Colon (tissue), 2 donors: Measurements from ENCODE around the gene SLC24A2.
"Not testable (repeated sequence)": the region's sequence is repeated elsewhere in the genome, so short reads cannot be mapped to it uniquely, and the experiment has no call there.

Experiments used
- FAIRE-seq: peaks from 2 replicates; lab custom pipeline; 2012; peaks lifted over from hg19 to GRCh38; lab: Jason Lieb, UNC
- donor health status: control.
- donor health status: control.

The SLC24A2 gene

DNA sequence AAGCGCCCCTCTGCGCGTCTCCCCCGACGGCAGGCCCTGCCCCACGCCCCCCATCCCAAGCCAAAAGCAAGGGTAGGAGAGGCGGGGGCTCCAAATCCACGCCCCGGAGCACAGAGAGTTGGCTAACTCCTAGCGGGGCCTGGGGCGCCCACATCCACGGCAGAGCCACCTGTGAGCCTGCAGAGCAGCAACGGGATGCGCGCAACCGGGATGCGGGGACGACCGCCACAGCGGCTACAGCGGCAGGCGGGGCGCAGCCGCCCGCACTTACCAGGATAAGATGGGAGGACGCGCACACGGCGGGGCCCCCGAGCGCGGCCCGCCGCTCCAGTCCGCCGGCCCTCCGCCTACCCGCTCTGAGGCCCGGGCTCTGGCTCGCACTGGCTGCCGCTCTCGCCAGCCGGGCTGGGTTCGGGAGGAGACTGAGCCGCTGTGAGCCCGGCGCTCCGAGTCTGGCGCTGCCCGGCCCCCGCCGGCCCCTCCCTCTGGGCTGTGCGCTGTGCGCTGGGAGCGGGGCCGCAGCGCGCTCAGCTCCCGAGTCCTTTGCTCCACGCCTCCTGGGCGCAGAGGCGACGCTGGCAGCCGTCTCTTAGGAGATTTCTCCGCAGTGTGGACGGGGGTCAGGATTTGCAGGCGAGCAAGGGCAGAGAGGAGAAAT, at the start of gene SLC24A2:
Gene SLC24A2 (minus strand): TSS at position 424 of the 658 bp plus-strand sequence.
- no peak for FAIRE-seq

DNA sequence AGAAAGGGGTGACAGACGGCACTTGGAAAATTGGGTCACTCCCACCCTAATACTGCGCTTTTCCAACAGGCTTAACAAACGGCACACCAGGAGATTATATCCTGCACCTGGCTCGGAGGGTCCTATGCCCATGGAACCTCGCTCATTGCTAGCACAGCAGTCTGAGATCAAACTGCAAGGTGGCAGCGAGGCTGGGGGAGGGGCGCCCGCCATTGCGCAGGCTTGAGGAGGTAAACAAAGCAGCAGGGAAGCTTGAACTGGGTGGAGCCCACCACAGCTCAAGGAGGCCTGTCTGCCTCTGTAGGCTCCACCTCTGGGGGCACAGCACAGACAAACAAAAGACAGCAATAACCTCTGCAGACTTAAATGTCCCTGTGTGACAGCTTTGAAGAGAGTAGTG, 44.5 kb upstream of the SLC24A2 start:
- not testable (repeated sequence) for FAIRE-seq

GRCh38 chr9:19830796-19831195, 42.0 kb upstream of the SLC24A2 start:
- FAIRE-seq = no peak

DNA sequence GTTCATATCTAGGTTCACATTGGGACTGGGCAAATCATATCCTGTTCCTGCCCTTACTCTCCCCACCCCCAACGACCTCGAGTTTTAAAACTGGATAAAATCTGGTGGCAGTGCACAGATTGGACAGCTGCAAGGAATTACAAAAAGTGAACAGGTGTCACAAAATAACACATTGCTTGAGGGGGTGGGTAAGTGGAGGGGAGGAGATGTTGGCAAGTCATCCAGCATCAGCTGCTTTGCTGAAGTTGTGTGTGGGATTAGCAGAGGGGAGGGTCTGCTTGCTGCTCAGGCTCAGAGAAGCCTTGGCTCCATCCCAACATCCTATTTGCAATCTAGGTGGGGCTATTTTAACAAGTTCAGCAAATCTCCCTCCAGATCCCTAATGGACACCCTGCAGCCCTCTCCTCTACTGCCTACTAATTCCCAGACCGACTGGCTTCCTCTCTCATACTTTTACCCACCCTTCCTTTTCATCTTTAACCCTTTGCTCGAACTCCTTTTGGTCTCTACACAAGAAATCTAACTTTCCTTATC, 39.8 kb upstream of the SLC24A2 start:
- no peak for FAIRE-seq

DNA sequence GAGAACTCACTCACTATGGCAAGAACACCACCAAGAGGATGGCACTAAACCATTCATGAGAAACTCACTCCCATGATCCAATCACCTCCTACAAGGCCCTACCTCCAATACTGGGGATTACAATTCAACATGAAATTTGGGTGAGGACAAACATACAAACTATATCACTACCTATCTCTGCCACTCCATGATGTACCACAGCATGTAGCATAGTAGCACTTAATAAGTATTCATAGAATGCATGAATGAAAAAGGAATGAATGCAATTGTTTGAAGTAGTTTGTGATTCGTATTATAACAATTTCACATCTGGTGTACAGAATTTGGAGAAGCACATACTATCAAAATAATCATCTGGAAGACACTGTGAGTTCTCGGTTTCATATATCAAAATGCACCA, 27.9 kb upstream of the SLC24A2 start:
- no peak for FAIRE-seq

DNA sequence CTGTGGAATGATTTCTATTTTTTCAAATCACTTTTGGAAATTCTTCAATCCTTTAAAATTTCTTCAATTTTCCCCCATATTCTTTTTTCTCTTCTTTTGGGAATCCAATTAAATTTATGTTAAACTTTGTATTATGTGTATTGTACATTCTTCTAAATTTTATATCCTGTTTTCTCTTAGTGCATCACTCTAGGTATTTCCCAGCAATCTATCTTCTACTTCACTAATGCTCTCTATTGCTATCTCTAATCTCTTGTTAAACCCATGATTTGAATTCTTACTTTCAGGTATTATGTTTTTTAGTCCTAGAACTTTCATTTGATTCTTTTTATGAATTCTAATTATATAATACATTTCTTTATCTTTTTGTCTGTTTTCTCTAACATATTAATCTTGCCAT, 23.4 kb upstream of the SLC24A2 start:
- FAIRE-seq = no peak

DNA sequence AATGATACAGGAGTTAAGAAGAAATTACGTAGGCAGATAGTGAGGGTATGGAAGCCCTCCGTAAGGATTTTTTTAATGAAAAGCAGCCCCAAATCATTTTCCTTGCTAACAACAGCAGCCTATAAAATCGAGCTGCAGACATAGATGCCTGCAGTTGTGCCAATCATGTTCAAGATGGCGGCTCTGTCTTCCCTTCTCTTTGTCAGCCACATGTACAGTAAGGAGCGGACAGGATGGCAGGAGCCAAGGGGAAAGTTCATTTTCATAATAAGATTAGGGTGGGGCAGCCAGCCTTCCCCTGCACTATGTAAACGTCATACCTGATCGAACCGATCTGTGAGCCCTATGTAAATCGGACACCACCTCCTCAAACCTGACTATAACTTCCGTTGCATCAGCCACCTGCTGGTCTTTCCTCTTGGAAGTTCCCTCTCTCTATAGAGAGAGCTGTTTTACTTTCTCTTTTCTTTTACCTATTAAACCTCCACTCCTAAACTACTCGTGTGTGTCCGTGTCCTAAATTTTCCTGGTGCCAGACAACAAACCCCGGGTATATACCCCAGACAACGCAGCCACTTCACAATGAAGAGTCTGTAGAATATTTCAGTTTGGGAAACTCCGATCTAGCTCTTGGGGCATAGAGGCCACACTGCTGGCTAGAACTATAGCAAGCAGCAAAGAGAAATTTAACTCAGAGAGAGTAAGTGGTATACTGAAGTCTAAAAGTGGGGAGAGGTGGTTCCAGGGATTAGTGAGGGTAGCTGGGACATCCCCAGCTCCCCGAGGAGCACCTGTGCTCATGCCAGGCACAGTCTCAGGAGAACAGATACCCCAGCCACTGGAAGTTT, 20.8 kb upstream of the SLC24A2 start:
- no peak for FAIRE-seq

GRCh38 chr9:19807182-19807892, 18.5 kb upstream of the SLC24A2 start:
- no peak for FAIRE-seq

GRCh38 chr9:19804431-19804830, 15.6 kb upstream of the SLC24A2 start:
- FAIRE-seq = no peak

- no peak for FAIRE-seq
Observed at GRCh38 chr9:19800884-19801283, 12.0 kb upstream of the SLC24A2 start.

GRCh38 chr9:19799784-19800183, 10.9 kb upstream of the SLC24A2 start:
- FAIRE-seq = no peak

- FAIRE-seq = no peak
Observed at GRCh38 chr9:19788152-19788551, 685 bp downstream of the SLC24A2 start.

DNA sequence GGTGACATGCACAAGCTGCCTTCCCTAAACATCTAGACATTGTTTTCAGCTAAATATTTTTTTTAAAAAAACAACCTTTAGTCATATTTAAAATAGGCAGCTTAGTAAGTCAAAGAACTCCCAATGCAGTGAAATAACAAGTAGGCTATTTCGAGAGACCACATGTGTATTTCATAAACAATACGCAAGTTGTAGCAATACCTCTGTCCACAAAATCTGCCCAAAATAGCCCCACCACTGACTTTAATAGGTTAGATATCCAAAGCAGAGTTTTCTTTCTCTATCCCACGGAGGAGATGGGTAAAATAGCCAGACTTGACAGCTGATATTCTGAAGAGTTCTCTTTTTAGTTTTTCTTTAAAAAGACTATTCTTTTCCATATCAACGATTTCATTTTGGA, 1.2 kb downstream of the SLC24A2 start:
- no peak for FAIRE-seq

DNA sequence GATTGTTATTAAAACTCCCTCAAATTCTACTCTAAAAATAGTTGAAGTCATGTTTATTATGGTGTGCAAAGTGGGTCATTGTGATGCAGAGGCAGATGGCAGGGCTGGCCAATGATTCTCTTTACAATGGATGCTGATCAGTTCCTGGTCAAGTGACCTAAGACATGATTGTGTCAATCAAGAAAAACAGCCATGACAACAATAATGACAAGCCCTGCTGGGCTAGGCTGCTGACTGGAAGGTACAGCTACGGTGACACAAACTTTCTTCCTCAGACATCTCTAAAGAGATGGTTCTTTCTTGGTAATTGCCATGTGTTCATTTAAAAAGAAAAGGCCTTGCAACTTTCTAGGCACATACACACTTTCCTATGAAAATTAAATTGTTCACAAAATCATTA, 3.6 kb downstream of the SLC24A2 start:
- FAIRE-seq = no peak

- no peak for FAIRE-seq
Observed at GRCh38 chr9:19784136-19784535, 4.7 kb downstream of the SLC24A2 start.

DNA sequence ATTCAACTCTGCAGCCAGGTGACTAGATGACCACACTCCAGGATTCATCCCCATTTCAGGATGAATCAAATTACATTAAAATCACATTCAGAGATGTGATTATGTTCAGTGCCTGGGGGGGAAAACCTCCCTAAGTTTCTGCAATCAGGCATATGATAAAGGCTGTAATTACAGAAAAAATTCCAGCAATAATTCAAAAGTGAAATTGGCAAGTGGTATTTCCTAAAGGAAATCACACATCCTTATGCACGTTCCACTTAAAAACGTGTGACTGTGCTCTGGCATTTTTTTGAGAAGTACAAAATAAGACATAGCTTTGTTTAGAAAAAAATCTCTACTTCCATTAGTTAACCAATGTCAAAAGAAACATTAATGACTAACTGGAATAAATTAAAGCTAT, 5.3 kb downstream of the SLC24A2 start:
- no peak for FAIRE-seq

GRCh38 chr9:19782005-19782404, 6.8 kb downstream of the SLC24A2 start:
- FAIRE-seq = no peak

DNA sequence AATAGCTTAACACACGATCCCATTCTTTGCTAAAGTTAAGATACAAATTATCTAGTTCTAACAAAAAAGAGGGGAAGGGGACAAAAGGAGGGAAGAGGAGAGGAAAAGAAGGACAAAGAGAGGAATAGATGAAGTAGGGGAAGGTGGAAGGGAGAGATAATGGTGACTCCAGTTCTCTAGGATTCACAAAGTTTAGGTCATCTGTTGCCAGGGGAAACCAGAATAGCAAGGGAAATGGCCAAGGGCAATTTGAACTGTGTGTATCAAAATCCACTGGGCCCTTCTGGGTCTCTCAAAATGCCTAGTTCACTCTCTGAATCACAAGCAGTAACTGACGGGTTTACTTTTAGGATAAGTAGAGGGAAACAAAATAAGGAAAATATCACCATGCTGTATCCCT, 7.6 kb downstream of the SLC24A2 start:
- FAIRE-seq = no peak

DNA sequence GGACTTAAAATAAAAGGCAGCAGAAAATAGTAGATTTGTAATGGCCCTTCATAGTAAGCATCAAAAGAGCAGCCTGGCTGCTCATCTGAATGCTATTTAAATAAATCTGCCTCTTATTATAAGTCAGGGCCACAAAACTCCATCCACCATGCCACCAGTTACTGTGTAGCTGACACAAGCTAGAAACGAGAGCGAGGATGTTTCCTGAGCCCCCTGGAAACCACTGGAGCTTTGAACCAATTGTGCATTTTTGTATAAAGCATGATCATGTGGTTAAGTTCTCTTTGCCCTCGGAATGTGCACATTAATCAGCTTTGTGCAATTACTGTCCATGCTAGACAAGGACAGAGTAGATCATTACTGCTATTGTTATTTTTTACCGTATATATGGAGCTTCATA, 17.4 kb downstream of the SLC24A2 start:
- FAIRE-seq = no peak

DNA sequence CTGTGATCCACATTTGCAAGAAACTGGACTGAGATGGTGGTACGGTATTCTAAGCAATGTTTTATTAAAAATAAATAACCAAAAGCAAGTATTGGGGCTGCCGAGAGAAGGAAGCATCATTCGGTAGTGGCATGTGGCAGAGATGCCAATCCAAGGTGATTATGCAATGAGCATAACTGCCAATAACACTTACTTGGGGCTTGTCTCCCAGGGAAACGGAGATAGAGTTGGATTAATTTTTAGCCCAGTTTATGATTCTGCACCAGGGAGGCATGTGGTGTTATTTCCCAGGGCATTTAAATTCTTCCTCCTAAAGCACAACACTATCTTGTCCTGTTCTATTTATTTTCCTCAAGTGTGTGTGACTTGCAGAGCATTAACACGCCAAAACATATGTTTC, 17.9 kb downstream of the SLC24A2 start:
- no peak for FAIRE-seq

DNA sequence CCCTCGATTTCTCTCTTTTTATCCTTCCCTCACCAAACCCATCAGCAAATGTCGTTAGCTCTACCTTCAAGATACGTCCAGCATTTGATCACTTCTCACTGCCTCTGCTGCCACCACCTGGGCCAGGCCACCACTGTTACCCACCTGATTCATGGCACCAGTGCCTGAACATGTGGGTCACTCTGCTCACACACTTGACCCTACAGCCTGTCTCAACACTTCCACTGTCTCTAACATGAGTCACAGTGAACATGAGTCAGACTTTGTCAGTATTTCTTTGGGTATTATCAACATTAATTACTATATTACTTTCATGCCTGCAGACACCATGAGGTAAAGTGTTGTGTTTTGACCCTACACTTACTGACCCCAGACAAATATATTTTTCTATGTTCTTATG, 19.6 kb downstream of the SLC24A2 start:
- FAIRE-seq = no peak

DNA sequence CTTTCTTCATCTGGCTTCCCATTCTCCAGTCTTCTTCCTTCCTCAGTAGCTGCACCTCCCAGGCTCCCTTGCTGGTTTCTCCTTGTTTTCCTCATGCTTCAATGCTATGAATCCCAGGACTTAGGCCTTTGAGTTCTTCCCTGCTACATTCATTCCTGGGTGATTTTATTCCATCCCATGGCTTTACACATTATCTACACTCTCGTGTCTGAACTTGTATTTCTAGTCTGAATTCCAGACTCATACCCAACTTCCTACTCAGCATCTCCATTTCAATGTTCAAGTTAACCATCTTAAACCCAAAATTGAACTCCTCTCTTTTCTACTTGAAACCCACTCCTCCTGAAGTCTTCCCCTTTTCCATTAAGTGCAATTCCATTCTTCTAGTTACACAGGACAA, 20.0 kb downstream of the SLC24A2 start:
- FAIRE-seq = no peak

GRCh38 chr9:19759066-19759465, 29.8 kb downstream of the SLC24A2 start:
- no peak for FAIRE-seq
